ENCODE measurements around the gene LACTB.

The LACTB gene

GRCh38 chr15:63121382-63122001 is at the start of gene LACTB:
Gene LACTB (plus strand): TSS chr15:63121861. CDS start chr15:63121872, 11 bp downstream.
- DNase-seq = peak; percentile 43

- no peak for DNase-seq
Observed at GRCh38 chr15:63072023-63072650, 49.5 kb upstream of the LACTB start.

- DNase-seq = no peak
Observed at GRCh38 chr15:63072809-63073277, 48.8 kb upstream of the LACTB start.

GRCh38 chr15:63073497-63074172 is 48.0 kb upstream of the LACTB start:
- DNase-seq = no peak

GRCh38 chr15:63075015-63075983 is 46.4 kb upstream of the LACTB start:
- no peak for DNase-seq

- DNase-seq = no peak
Observed at GRCh38 chr15:63075984-63076713, 45.5 kb upstream of the LACTB start.

- no peak for DNase-seq
Observed at GRCh38 chr15:63076714-63077046, 45.0 kb upstream of the LACTB start.

GRCh38 chr15:63077952-63078351 is 43.7 kb upstream of the LACTB start:
- no peak for DNase-seq

- no peak for DNase-seq
Observed at GRCh38 chr15:63079947-63080626, 41.6 kb upstream of the LACTB start.

- no peak for DNase-seq
Observed at GRCh38 chr15:63080634-63081250, 40.9 kb upstream of the LACTB start.

GRCh38 chr15:63082366-63082765 is 39.3 kb upstream of the LACTB start:
- no peak for DNase-seq

GRCh38 chr15:63083044-63083443 is 38.6 kb upstream of the LACTB start:
- DNase-seq = no peak

- no peak for DNase-seq
Observed at GRCh38 chr15:63083541-63083940, 38.1 kb upstream of the LACTB start.

GRCh38 chr15:63084806-63085205 is 36.9 kb upstream of the LACTB start:
- no peak for DNase-seq

- no peak for DNase-seq
Observed at GRCh38 chr15:63085289-63085688, 36.4 kb upstream of the LACTB start.

GRCh38 chr15:63086271-63086670 is 35.4 kb upstream of the LACTB start:
- no peak for DNase-seq

GRCh38 chr15:63086947-63087346 is 34.7 kb upstream of the LACTB start:
- DNase-seq = no peak

- DNase-seq = no peak
Observed at GRCh38 chr15:63088533-63089245, 33.0 kb upstream of the LACTB start.

- DNase-seq = no peak
Observed at GRCh38 chr15:63089260-63090043, 32.2 kb upstream of the LACTB start.

GRCh38 chr15:63090472-63090871 is 31.2 kb upstream of the LACTB start:
- DNase-seq = no peak

All from NCI-H2107 (cell line).